GM12874 (cell line): ENCODE data around the gene SOX6.

Experiments
- CTCF ChIP-seq: IDR thresholded peaks from 2 replicates; pipeline ENCODE4 v1.5.1; 2011; ENCODE audit warnings: low read depth, mild to moderate bottlenecking, control low read depth, low read length, moderate library complexity; ENCODE audit not compliant: insufficient read depth

Gene SOX6

GRCh38 chr11:16002942-16003341 lies 353.4 kb downstream of the SOX6 start:
- TF ChIP-seq CTCF = no peak

GRCh38 chr11:16001899-16002426 lies 354.4 kb downstream of the SOX6 start:
- TF ChIP-seq CTCF = no peak

- no peak for TF ChIP-seq CTCF
Observed at GRCh38 chr11:16001044-16001568, 355.2 kb downstream of the SOX6 start.

- no peak for TF ChIP-seq CTCF
Observed at GRCh38 chr11:16000065-16000464, 356.3 kb downstream of the SOX6 start.

GRCh38 chr11:15993345-15993744 lies 363.0 kb downstream of the SOX6 start:
- TF ChIP-seq CTCF = no peak

GRCh38 chr11:15991215-15991614 lies 365.1 kb downstream of the SOX6 start:
- no peak for TF ChIP-seq CTCF

GRCh38 chr11:15989685-15990084 lies 366.7 kb downstream of the SOX6 start:
- no peak for TF ChIP-seq CTCF
